Smooth muscle cell (in vitro differentiated cells): ENCODE measurements around the gene GNG3. TPM values are rescaled to one million over a fixed set of nuclear protein-coding genes. Genes with fewer than 3 reads are reported as not detected.

Source experiments
- DNase-seq: peaks from one replicate; lab custom pipeline; 2025; ENCODE audit not compliant: unreplicated experiment; lab: John Stamatoyannopoulos, UW
- H2AFZ ChIP-seq: fragments of 200-600 bp; sonication (generic); 2 replicates; pipeline ENCODE4 v1.6.0; 2016; ENCODE audit warnings: antibody characterized with exemption, low read depth, mild to moderate bottlenecking
- H3F3A ChIP-seq: fragments of 200-600 bp; sonication (generic); 2 replicates; pipeline ENCODE4 v1.6.0; 2017; ENCODE audit warnings: antibody characterized with exemption, low read depth
- H3K27ac ChIP-seq: fragments of 200-600 bp; sonication (generic); 2 replicates; pipeline ENCODE4 v1.5.1; 2016; ENCODE audit warnings: low read depth, mild to moderate bottlenecking
- H3K27me3 ChIP-seq: fragments of 200-600 bp; sonication (generic); 2 replicates; pipeline ENCODE4 v1.6.1; 2016; ENCODE audit warnings: low read depth, mild to moderate bottlenecking
- H3K36me3 ChIP-seq: fragments of 200-600 bp; sonication (generic); 2 replicates; pipeline ENCODE4 v1.5.1; 2016; ENCODE audit warnings: low read depth
- H3K4me1 ChIP-seq: fragments of 200-600 bp; sonication (generic); 2 replicates; pipeline ENCODE4 v1.5.1; 2016; ENCODE audit warnings: low read depth
- H3K4me2 ChIP-seq: fragments of 200-600 bp; sonication (generic); 2 replicates; pipeline ENCODE4 v1.6.0; 2016; ENCODE audit warnings: mild to moderate bottlenecking
- H3K4me3 ChIP-seq: fragments of 200-600 bp; sonication (generic); 2 replicates; pipeline ENCODE4 v1.5.1; 2016; ENCODE audit warnings: mild to moderate bottlenecking
- H3K79me2 ChIP-seq: fragments of 200-600 bp; sonication (generic); 2 replicates; pipeline ENCODE4 v1.6.0; 2016; ENCODE audit warnings: low read depth, mild to moderate bottlenecking
- H3K9ac ChIP-seq: fragments of 200-600 bp; sonication (generic); 2 replicates; pipeline ENCODE4 v1.6.0; 2016; ENCODE audit warnings: low read depth
- H3K9me3 ChIP-seq: fragments of 200-600 bp; sonication (generic); replicated peaks from 2 replicates; pipeline ENCODE4 v1.5.1; 2016; ENCODE audit warnings: low read depth
- H4K20me1 ChIP-seq: fragments of 200-600 bp; sonication (generic); 2 replicates; pipeline ENCODE4 v1.6.0; 2016; ENCODE audit warnings: low read depth
- WGBS: methylation state at CpG from one replicate; pipeline ENCODE4 v1.1.7; 2016; ENCODE audit warnings: low lambda C conversion rate; 5-methylcytosine and 5-hydroxymethylcytosine counted together
- polyA plus RNA-seq: library from polyadenylated mRNA; unstranded; fragments of >200 nt; fragmentation: Nextera tagmentation; extraction: Ambion mirVana; gene quantifications from 2 replicates; pipeline ENCODE4 v1.2.1, GENCODE V29; 2016
- total RNA-seq: library from RNA; depleted of rRNA; stranded (reverse); fragments of >200 nt; gene quantifications from 2 replicates; pipeline ENCODE4 v1.2.3, GENCODE V29; 2014
- TF ChIP-seq, protein P1 (sequence below): fragments of 200-600 bp; sonication (generic); IDR thresholded peaks from 2 replicates; pipeline ENCODE4 v1.5.1; 2017; ENCODE audit warnings: borderline replicate concordance, mild to moderate bottlenecking, antibody characterized with exemption; ENCODE audit not compliant: insufficient read depth, poor library complexity, severe bottlenecking

Gene GNG3
- total and polyA plus RNA-seq, 2 experiments from 2014 or later = 0.18 TPM; not detected in 1

DNA sequence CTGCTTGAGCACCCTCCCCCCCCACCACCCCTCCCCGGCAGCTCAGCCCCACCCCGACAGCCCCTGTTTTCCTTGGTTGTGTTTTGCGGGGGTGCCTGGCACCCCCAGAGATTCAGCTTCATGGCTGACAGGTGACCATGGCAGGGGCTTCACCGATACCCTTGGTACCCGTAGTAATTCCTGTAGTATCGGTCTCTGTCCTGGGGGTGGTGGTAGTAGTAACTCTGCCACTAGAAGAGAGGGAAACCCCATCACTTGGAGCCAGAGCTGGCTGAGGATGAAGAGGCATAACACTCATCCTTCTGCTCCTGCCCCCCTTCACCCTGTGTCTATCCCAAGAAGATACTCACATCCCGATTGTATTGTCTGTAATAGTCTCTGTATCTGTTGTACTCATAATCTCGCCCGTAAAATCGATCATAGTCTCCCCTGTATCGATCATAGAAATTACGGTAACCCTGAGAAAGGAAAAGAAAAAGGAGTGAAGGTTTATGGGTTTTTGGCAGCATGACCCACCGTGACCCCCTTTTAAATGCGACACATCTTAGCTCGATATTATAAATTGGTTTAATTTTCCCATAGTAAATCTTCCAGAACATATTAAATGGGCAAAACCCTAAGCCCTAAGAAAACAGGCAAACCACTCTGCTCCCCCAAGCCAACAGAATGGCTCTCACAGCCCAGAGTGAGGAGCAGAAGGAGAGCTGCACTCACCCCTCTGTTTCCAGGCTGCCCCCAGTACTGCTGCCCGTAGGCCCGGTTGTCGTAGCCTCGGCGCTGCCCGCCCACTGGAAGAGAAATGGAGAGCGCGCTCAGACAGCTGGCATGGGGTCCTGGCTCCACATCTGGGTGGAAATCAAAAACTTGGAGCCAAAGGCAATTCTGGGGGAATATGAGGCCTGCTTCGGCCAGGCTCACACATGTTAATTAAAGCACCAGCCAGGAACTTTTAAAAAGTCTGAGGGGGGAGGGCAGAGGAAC lies 8.0 kb downstream of the GNG3 start:
- H3F3A ChIP-seq = peaks cover 48% of the 10 kb centered on the region
- H3K4me1 ChIP-seq = peaks cover 1% of the 10 kb centered on the region
- DNase-seq = no peak
- H3K36me3 ChIP-seq = peaks cover 10% of the 10 kb centered on the region
- H3K9me3 ChIP-seq = no peaks in the 10 kb centered on the region
- H3K79me2 ChIP-seq = peaks cover 38% of the 10 kb centered on the region
- no peak overlapping the region for H3K9ac ChIP-seq
- TF ChIP-seq, protein P1, sequence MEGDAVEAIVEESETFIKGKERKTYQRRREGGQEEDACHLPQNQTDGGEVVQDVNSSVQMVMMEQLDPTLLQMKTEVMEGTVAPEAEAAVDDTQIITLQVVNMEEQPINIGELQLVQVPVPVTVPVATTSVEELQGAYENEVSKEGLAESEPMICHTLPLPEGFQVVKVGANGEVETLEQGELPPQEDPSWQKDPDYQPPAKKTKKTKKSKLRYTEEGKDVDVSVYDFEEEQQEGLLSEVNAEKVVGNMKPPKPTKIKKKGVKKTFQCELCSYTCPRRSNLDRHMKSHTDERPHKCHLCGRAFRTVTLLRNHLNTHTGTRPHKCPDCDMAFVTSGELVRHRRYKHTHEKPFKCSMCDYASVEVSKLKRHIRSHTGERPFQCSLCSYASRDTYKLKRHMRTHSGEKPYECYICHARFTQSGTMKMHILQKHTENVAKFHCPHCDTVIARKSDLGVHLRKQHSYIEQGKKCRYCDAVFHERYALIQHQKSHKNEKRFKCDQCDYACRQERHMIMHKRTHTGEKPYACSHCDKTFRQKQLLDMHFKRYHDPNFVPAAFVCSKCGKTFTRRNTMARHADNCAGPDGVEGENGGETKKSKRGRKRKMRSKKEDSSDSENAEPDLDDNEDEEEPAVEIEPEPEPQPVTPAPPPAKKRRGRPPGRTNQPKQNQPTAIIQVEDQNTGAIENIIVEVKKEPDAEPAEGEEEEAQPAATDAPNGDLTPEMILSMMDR = no peak
- no peaks in the 10 kb centered on the region for H4K20me1 ChIP-seq
- no peak overlapping the region for H2AFZ ChIP-seq
- WGBS = 94% methylated on average over 23 of the region's 24 CpGs
- H3K27me3 ChIP-seq = no peaks in the 10 kb centered on the region
- no peak overlapping the region for H3K4me3 ChIP-seq
- no peak overlapping the region for H3K27ac ChIP-seq
- H3K4me2 ChIP-seq = no peak overlapping the region

DNA sequence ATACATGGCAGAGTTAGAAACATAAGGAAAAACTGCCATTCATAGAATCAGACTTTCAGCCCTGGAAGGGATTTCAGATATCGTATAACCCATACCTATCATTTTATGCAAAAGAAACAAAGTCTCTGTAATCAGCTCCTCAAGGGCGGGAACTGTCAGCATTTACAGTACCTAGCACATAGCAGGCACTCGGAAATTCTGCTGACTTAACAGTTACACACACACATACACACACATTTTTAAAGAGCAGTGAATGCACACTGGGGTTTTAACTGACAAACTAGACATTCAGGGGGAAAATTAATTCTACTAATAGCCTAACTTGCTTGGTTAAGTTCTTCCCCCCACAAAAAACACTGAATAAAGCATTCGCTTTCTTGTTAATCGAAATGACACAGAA lies 8.7 kb downstream of the GNG3 start:
- Histone ChIP-seq H3K27me3 (no peaks in the 10 kb centered on the region), H3K9ac (no peak overlapping the region), H3K9me3 (no peaks in the 10 kb centered on the region), H3F3A (peaks cover 44% of the 10 kb centered on the region), H3K4me2 (no peak overlapping the region), H3K79me2 (peaks cover 44% of the 10 kb centered on the region), H3K4me1 (no peaks in the 10 kb centered on the region), H2AFZ (no peak overlapping the region), H4K20me1 (peaks cover under 1% of the 10 kb centered on the region), H3K27ac (no peak overlapping the region), H3K4me3 (no peak overlapping the region), H3K36me3 (peaks cover 15% of the 10 kb centered on the region)
- TF ChIP-seq, protein P1 = no peak
- DNase-seq = no peak
- 94% methylated on average over 5 of the region's 5 CpGs for WGBS

DNA sequence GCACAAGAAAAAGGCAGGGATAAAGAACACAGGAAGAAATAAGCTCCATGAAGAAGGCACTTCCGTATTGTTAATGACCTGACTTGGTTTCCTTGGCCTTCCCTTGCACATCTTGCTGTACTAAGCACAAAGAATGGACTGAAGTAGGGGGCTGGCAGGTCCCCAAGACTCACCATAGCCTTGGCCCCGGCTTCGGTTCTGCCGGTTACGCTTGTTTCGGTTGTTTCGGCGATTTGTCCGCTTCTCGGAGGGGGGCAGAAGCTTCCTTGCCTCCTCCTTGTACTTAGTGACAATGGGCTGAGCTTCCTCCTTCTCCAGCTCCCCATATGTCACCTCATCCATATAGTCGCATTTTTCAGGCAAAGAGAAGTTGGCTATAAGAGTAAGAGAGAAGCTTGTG lies 9.3 kb downstream of the GNG3 start:
- Histone ChIP-seq H3K36me3 (peaks cover 19% of the 10 kb centered on the region), H4K20me1 (peaks cover 6% of the 10 kb centered on the region), H3K4me2 (no peak overlapping the region), H3F3A (peaks cover 44% of the 10 kb centered on the region), H3K4me3 (no peak overlapping the region), H3K27me3 (no peaks in the 10 kb centered on the region), H3K27ac (no peak overlapping the region), H3K79me2 (peaks cover 50% of the 10 kb centered on the region), H2AFZ (no peak overlapping the region), H3K9me3 (no peaks in the 10 kb centered on the region), H3K4me1 (no peaks in the 10 kb centered on the region), H3K9ac (no peak overlapping the region)
- 96% methylated on average over 11 of the region's 11 CpGs for WGBS
- no peak for DNase-seq
- TF ChIP-seq, protein P1 = no peak
